IPS-NIHi7 (cell line): ENCODE data around the gene DEFB131A.
A peak's percentile ranks its signal among the peaks of the same experiment; 100 is the strongest.
"Not testable (repeated sequence)": the region's sequence is repeated elsewhere in the genome, so short reads cannot be mapped to it uniquely, and the experiment has no call there.

Source experiments
- DNase-seq: peaks from one replicate; pipeline ENCODE4 v3.0.0; 2012; ENCODE audit warnings: mixed read lengths; ENCODE audit errors: extremely low spot score

The DEFB131A gene, protein sequence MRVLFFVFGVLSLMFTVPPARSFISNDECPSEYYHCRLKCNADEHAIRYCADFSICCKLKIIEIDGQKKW

GRCh38 chr4:9444114-9444513, at the start of gene DEFB131A:
Gene DEFB131A, plus strand, starts transcription at chr4:9444414. Its CDS starts 120 bp downstream, at chr4:9444534.
- DNase-seq: not testable (repeated sequence)

DNA sequence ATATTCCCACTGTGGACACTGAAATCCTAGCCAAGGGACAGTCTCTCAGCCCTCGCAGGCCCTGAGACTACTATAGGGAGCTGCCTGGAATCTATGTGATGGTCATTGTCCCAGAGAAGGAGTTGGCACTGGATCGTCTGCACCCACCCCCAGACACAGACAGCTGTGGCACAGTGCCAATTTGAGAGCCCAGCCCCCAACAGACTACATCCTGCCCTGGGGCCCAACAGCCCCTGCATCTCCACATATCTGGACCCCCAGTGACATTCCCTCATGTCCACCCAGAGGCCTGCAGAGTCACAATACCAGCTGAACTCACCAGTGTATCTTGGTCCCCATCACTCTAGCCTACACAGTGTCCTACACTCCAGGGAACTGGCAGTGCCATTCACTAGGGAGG, 38.4 kb upstream of the DEFB131A start:
- DNase-seq: not testable (repeated sequence)

DNA sequence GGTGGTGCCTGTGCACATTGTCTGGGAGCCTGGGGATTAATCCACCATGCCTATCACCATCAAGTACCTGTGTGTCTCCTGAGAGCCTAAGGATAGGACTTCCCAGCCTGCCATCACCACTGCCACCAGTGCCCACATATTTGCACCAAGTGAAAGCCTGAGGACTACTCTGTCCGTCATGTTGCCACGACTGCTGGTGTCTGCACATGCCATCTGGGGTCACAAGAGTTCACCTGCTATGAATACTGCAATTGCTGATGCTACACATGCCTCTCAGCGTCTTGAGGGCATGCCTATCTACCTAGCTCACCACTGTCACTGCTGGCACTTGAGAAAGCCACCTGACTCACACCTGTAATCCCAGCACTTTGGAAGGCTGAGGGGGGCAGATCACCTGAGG, 37.7 kb upstream of the DEFB131A start:
- DNase-seq: not testable (repeated sequence)

DNA sequence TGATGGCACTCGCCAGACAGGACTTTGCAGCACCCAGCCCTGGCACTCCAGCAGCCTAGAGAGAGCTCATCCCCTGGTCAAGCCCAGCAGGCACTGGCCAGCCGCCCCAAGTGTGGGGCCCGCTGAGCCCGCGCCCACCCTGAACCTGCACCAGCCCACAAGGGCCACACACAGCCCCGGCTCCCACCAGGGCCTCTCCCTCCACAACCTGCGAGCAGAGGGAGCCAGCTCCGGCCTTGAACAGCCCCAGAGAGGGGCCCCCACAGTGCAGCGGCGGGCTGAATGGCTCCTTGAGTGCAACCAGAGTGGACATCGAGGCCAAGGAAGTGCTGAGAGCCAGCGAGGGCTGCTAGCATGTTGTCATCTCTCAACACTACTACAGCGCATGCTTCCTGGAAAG, 34.4 kb upstream of the DEFB131A start:
- DNase-seq: no peak

DNA sequence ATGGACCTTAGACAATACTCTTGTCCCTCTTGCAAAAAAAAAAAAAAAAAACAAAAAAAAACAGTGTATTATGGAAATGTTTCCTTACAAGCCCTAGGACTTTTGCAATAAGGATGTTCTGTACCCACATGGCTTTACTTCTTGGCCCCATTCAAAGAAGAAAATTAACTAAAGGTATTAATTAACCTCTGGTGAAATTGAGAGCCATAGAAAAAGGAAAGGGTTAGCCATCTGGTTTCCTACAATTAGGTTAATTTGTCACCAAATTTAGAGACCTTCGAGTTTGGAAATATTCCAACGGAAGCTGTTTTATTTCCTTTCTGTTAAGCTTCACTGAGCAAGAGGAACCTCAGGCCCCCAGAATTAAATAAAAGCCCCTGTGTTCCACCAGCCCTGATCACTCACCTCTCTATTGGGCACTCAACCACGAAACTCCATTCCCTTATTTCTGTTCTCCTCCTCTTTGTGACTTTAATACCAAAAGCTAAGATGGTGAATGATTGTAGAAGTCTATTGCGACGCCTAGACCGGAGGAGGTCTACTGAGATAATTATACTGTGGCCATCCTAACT, 22.2 kb upstream of the DEFB131A start:
- not testable (repeated sequence) for DNase-seq

GRCh38 chr4:9425916-9426315, 18.3 kb upstream of the DEFB131A start:
- DNase-seq: not testable (repeated sequence)

DNA sequence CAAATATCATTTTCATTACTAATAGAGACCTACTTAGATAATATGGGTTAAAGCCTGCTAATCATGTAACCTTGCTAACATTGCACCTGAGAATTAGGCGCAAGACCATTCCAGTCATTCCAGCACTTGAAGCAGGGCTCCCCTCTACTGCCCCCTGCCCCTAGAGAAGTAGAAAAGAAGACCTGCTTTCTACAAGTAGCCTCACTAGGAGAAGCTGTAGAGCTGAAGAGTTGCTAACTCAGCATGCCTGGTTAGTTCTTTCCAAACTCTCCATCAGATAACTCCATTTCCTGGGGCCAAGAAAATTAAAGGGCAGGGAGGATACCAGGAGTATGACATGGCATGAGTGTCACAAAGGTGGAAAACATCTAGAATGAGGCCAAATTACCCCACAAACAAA, 14.2 kb upstream of the DEFB131A start:
- DNase-seq: peak; percentile 22

- DNase-seq: peak; percentile 8
These were observed 10.9 kb upstream of the DEFB131A start for GRCh38 chr4:9433320-9433719.

GRCh38 chr4:9436728-9437127, 7.5 kb upstream of the DEFB131A start:
- DNase-seq: not testable (repeated sequence)

- not testable (repeated sequence) for DNase-seq
These were observed 1.9 kb upstream of the DEFB131A start for GRCh38 chr4:9442355-9442754.

- DNase-seq: not testable (repeated sequence)
These were observed 467 bp downstream of the DEFB131A start for GRCh38 chr4:9444681-9445080.

- not testable (repeated sequence) for DNase-seq
These were observed 8.0 kb downstream of the DEFB131A start for GRCh38 chr4:9452251-9452650.

DNA sequence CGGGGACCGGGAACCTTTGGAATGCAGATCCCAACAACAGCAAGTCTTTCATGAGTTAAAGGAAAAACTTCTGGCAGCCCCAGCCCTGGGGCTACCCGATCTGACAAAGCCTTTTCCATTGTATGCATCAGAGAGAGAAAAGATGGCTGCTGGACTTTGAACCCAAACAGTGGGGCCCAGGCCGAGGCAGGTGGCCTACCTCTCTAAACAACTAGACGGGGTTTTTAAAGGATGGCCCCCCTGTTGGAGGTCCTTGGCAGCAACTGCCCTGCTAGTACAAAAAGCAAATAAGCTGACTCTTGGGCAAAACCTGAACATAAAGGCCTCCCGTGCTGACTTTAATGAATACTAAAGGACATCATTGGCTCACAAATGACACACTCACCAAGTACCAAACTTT, 10.1 kb downstream of the DEFB131A start:
- not testable (repeated sequence) for DNase-seq

DNA sequence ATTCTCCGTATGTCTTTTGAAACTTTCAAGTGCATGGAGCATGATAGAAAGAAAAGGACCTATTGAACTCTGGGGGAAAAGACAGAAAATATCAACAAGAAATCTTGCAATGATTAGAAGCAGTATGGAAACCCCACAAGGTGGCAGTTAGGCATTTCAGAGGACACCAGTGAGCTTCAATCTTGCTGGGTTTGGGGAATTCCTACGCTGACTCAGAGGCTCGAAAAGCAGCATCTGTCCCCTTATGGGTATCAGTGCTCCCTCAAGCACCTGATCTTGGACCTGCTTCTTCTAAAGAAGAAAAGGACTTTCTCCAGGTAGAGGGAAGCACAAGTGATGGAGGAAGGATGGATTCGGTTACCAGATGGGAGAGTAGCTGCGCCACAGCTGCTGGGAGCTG, 10.8 kb downstream of the DEFB131A start:
- not testable (repeated sequence) for DNase-seq

- DNase-seq: not testable (repeated sequence)
These were observed 35.3 kb downstream of the DEFB131A start for GRCh38 chr4:9479466-9479865.

- not testable (repeated sequence) for DNase-seq
These were observed 35.9 kb downstream of the DEFB131A start for GRCh38 chr4:9480066-9480465.

DNA sequence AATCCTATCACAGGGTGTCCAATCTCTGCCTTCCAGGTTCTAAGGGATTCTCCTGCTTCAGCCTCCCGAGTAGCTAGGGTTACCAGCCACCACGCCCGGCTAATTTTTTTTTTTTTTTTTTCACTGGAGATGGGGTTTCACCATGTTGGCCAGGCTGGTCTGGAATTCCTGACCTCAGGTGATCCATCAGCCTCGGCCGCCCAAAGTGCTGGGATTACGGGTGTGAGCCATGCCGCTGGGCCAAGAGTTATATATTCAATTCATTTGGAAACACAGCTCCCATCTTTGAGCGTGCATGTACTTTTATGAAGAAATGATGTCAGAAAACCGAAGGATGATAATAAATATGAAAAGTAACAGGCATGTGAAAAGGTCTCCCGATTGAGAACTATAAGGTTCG, 38.7 kb downstream of the DEFB131A start:
- DNase-seq: not testable (repeated sequence)

DNA sequence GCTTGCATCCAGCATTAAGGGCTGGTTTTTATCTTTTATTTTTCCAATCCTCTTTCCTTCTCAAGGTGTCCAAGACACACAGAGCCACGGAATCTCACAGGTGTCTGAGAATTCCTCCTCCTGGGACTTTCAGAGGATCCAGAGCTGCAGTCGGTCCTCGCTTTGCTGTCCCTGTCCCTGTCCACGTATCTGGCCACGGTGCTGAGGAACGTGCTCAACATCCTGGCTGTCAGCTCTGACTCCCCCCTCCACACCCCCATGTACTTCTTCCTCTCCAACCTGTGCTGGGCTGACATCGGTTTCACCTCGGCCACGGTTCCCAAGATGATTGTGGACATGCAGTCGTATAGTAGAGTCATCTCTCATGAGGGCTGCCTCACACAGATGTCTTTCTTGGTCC, 39.5 kb downstream of the DEFB131A start:
- not testable (repeated sequence) for DNase-seq

DNA sequence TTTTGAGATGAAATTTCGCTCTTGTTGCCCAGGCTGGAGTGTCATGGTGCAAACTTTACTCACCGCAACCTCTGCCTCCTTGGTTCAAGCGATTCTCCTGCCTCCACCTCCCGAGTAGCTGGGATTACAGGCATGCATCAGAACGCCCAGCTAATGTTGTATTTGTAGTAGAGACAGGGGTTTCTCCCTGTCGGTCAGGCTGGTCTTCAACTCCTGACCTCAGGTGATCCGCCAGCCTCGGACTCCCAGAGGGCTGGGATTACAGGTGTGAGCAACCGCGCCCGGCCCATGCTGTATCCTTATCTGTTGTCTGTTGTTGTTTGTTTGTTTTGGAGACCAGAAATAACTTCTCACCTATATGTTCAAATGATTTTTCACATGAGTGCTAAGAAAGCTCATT, 42.7 kb downstream of the DEFB131A start:
- not testable (repeated sequence) for DNase-seq

DNA sequence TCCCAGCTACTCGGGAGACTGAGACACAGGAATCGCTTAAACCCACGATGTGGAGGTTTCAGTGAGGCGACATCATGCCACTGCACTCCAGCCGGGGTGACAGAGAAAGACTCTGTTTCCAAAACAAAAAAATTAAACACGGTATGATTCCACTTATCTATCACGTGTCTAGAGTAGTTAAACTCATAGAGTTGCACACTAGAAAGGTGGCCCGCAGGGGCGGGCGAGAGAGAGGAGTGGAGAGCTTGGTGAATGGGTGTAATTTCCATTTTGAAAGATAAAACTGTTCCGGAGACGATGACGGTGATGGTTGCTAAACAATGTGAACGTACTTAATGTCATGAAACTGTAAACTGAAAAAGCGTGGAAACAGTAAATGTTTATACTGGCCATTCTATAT, 44.6 kb downstream of the DEFB131A start:
- not testable (repeated sequence) for DNase-seq

- DNase-seq: not testable (repeated sequence)
These were observed 46.3 kb downstream of the DEFB131A start for GRCh38 chr4:9490496-9490895.

DNA sequence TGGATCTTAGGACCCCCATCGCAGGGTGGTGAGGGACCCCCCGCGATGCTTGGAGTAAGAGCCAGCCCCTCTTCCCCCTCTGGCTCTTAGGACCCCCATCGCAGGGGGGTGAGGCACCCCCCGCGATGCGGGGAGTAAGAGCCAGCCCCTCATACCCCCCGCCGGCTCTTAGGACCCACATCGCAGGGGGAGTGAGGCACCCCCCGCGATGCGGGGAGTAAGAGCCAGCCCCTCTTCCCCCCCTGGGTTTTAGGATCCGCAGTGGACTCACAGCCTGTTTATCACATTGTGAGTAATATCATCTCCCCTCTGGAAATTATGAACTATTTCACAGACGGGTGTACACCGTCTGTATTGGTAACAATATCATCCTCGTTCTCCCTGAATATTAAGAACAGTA, 46.8 kb downstream of the DEFB131A start:
- DNase-seq: not testable (repeated sequence)

DNA sequence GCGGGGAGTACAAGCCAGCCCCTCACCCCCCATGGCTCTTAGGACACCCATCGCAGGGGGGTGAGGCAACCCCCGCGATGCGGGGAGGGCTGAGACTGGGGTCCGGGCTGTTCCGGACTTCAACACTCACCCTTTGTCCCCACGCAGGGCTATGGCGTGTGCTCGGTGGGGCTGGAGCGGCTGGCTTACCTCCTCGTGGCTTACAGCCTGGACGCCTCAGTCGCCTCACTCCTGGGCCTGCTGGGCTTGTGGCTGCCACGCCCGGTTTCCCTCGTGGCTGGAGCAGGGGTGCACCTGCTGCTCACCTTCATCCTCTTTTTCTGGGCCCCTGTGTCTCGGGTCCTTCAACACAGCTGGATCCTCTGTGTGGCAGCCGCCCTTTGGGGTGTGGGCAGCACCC, 49.4 kb downstream of the DEFB131A start:
- DNase-seq: not testable (repeated sequence)
